ENCODE measurements around the gene HOOK2. TPM values are rescaled to one million over a fixed set of nuclear protein-coding genes. Genes with fewer than 3 reads are reported as not detected.

HOOK2 gene
- total and polyA plus RNA-seq, 2 of the 13 experiments (the other 11 are each of a cell fraction or from before 2014, with no cell fraction given): 9.2 to 12.9 TPM

DNA sequence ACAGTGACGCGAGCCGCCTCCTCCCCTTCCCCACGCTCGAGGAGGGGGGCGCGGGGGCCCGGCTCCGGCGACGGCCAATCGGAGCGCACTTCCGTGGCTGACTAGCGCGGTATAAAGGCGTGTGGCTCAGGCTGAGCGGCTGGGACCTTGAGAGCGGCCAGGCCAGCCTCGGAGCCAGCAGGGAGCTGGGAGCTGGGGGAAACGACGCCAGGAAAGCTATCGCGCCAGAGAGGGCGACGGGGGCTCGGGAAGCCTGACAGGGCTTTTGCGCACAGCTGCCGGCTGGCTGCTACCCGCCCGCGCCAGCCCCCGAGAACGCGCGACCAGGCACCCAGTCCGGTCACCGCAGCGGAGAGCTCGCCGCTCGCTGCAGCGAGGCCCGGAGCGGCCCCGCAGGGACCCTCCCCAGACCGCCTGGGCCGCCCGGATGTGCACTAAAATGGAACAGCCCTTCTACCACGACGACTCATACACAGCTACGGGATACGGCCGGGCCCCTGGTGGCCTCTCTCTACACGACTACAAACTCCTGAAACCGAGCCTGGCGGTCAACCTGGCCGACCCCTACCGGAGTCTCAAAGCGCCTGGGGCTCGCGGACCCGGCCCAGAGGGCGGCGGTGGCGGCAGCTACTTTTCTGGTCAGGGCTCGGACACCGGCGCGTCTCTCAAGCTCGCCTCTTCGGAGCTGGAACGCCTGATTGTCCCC is 16.1 kb upstream of the HOOK2 start, which contains the start of gene JUNB (continued):
- TF ChIP-seq AKAP8 (CRISPR knock-in tag; IDR thresholded peaks at IDR 0.05) (peak; percentile 66; the same call in 1 of the 2 replicates), KDM5B (CRISPR knock-in tag; IDR thresholded peaks at IDR 0.05; ENCODE audit: borderline replicate concordance) (peak; percentile 48; the same call in 1 of the 2 replicates), SRSF4 (IDR thresholded peaks at IDR 0.05; ENCODE audit: low read depth, low read length, poor library complexity, severe bottlenecking) (no peak), ZNF709 (CRISPR knock-in tag; IDR thresholded peaks at IDR 0.05) (peak; percentile 40; the same call in 1 of the 2 replicates), MYNN (CRISPR knock-in tag; IDR thresholded peaks at IDR 0.05; ENCODE audit: low read depth) (no peak), MEF2D (CRISPR knock-in tag; IDR thresholded peaks at IDR 0.05) (0 out of 2 replicates have a peak, but pooled peaks have one; percentile 24), ZNF605 (CRISPR knock-in tag; IDR thresholded peaks at IDR 0.05) (peak; percentile 58), SAFB2 (CRISPR knock-in tag; IDR thresholded peaks at IDR 0.05; ENCODE audit: borderline replicate concordance, low read depth) (peak; percentile 86; the same call in 1 of the 2 replicates), TOE1 (CRISPR knock-in tag; IDR thresholded peaks at IDR 0.05) (no peak), TCF7 (IDR thresholded peaks at IDR 0.05; ENCODE audit: low read depth) (no peak), FOXK1 (CRISPR knock-in tag; IDR thresholded peaks at IDR 0.05; ENCODE audit: borderline replicate concordance, low read depth) (peak; percentile 99), U2AF2 (IDR thresholded peaks at IDR 0.05; ENCODE audit: low read depth, low read length) (no peak), PRPF4 (IDR thresholded peaks at IDR 0.05; ENCODE audit: low read depth, low read length, poor library complexity, severe bottlenecking) (no peak), ARID3A (IDR thresholded peaks at IDR 0.05; ENCODE audit: low read depth, low read length) (no peak), ZBTB8A (CRISPR knock-in tag; IDR thresholded peaks at IDR 0.05; ENCODE audit: borderline replicate concordance, low read depth) (no peak; the same call in 1 of the 2 replicates), PAX8 (CRISPR knock-in tag; IDR thresholded peaks at IDR 0.05; ENCODE audit: borderline replicate concordance) (no peak), ZNF772 (CRISPR knock-in tag; IDR thresholded peaks at IDR 0.05) (peak; percentile 95), ZFP82 (CRISPR knock-in tag; IDR thresholded peaks at IDR 0.05; ENCODE audit: borderline replicate concordance) (no peak; the same call in 1 of the 2 replicates), KMT2B (CRISPR knock-in tag; IDR thresholded peaks at IDR 0.05) (peak; percentile 81), ZNF703 (CRISPR knock-in tag; IDR thresholded peaks at IDR 0.05; ENCODE audit: borderline replicate concordance) (no peak; the same call in 1 of the 2 replicates), ATAD3A (CRISPR knock-in tag; IDR thresholded peaks at IDR 0.05) (0 out of 2 replicates have a peak, but pooled peaks have one; percentile 52)
- TF ChIP-seq, protein P1, sequence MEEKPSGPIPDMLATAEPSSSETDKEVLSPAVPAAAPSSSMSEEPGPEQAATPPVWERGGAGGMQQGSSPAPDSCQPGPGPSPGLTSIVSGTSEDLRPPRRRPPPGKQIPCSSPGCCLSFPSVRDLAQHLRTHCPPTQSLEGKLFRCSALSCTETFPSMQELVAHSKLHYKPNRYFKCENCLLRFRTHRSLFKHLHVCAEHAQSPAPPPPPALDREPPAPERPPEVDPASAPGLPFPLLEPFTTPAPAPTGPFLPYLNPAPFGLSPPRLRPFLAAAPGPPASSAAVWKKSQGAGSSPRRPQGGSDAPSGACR (CRISPR knock-in tag; IDR thresholded peaks at IDR 0.05): 0 out of 2 replicates have a peak, but pooled peaks have one; percentile 58
- TF ChIP-seq, protein P2, sequence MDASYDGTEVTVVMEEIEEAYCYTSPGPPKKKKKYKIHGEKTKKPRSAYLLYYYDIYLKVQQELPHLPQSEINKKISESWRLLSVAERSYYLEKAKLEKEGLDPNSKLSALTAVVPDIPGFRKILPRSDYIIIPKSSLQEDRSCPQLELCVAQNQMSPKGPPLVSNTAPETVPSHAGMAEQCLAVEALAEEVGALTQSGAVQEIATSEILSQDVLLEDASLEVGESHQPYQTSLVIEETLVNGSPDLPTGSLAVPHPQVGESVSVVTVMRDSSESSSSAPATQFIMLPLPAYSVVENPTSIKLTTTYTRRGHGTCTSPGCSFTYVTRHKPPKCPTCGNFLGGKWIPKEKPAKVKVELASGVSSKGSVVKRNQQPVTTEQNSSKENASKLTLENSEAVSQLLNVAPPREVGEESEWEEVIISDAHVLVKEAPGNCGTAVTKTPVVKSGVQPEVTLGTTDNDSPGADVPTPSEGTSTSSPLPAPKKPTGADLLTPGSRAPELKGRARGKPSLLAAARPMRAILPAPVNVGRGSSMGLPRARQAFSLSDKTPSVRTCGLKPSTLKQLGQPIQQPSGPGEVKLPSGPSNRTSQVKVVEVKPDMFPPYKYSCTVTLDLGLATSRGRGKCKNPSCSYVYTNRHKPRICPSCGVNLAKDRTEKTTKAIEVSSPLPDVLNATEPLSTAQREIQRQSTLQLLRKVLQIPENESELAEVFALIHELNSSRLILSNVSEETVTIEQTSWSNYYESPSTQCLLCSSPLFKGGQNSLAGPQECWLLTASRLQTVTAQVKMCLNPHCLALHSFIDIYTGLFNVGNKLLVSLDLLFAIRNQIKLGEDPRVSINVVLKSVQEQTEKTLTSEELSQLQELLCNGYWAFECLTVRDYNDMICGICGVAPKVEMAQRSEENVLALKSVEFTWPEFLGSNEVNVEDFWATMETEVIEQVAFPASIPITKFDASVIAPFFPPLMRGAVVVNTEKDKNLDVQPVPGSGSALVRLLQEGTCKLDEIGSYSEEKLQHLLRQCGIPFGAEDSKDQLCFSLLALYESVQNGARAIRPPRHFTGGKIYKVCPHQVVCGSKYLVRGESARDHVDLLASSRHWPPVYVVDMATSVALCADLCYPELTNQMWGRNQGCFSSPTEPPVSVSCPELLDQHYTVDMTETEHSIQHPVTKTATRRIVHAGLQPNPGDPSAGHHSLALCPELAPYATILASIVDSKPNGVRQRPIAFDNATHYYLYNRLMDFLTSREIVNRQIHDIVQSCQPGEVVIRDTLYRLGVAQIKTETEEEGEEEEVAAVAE (CRISPR knock-in tag; IDR thresholded peaks at IDR 0.05; ENCODE audit: borderline replicate concordance): peak; percentile 88; the same call in 1 of the 2 replicates

All from HepG2 (cell line).